OCI-M2 (cell line): Measurements from ENCODE around the gene PACC1.
"Not testable (repeated sequence)": the region's sequence is repeated elsewhere in the genome, so short reads cannot be mapped to it uniquely, and the experiment has no call there.

ENCODE experiments used
- DNase-seq: peaks from one replicate; lab custom pipeline; 2025; ENCODE audit not compliant: unreplicated experiment; lab: John Stamatoyannopoulos, UW

PACC1 gene

GRCh38 chr1:212344905-212345304, 69.8 kb downstream of the PACC1 start:
- no peak for DNase-seq

- no peak for DNase-seq
Observed at GRCh38 chr1:212341090-212341489, 73.6 kb downstream of the PACC1 start.

GRCh38 chr1:212329105-212329504, 85.6 kb downstream of the PACC1 start:
- no peak for DNase-seq

GRCh38 chr1:212328248-212328647, 86.4 kb downstream of the PACC1 start:
- DNase-seq, result no peak

- DNase-seq, result no peak
Observed at GRCh38 chr1:212326541-212326940, 88.1 kb downstream of the PACC1 start.

GRCh38 chr1:212323066-212323465, 91.6 kb downstream of the PACC1 start:
- DNase-seq, result no peak

- DNase-seq, result not testable (repeated sequence)
Observed at GRCh38 chr1:212321031-212321430, 93.7 kb downstream of the PACC1 start.

GRCh38 chr1:212317916-212318315, 96.8 kb downstream of the PACC1 start:
- DNase-seq, result no peak

GRCh38 chr1:212315907-212316306, 98.8 kb downstream of the PACC1 start:
- no peak for DNase-seq

GRCh38 chr1:212315184-212315583, 99.5 kb downstream of the PACC1 start:
- DNase-seq, result no peak
